Medulla oblongata (tissue), 1 donor: ENCODE data around the gene ABCG1.

Experiments used
- DNase-seq: peaks from one replicate; pipeline ENCODE4 v3.0.0-alpha.2; 2015; ENCODE audit errors: extremely low spot score

The ABCG1 gene

DNA sequence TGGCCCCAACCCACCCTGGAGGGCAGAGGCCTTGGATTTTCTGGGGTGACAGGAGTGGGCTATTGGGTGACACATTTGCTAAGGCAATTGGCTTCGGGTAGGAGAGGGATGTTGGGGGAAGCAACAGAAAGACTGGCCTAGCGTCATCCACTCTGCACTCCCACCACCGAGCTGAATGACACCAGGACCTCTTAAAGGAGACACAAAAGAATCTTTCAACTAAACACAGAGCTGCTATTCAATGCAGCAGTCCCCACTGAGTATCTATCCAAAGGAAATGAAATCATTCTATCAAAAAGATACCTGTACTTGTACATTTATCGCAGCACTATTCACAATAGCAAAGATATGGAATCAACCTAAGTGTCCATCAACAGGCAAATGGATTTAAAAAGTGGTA lies 125.7 kb downstream of the ABCG1 start:
- peak; percentile 27 for DNase-seq

DNA sequence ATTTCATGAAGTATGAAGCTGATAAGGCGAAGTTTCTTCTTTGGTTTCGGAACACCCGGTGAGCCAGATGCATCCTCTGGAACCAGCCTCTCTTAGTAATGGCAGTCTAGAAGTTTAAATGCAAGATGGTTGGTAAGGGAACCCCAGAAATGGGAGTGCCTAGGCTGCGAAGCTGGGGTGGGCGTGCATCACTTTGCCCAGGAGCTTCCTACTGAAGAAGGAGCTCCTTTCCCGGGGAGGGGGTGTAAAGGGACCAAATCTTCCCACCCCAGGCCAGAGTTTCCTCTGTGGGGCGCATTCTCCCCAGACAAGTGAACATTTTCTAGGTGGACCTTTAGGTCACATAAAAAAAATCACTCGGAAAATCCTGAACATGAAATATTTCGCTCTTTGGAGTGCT lies 127.5 kb downstream of the ABCG1 start:
- no peak for DNase-seq
